Measurements from ENCODE around the gene KDM4D. TPM values are rescaled to one million over a fixed set of nuclear protein-coding genes. Genes with fewer than 3 reads are reported as not detected.

The KDM4D gene
- total and polyA plus RNA-seq, 2 experiments from 2014 or later = 0.65 to 0.94 TPM

DNA sequence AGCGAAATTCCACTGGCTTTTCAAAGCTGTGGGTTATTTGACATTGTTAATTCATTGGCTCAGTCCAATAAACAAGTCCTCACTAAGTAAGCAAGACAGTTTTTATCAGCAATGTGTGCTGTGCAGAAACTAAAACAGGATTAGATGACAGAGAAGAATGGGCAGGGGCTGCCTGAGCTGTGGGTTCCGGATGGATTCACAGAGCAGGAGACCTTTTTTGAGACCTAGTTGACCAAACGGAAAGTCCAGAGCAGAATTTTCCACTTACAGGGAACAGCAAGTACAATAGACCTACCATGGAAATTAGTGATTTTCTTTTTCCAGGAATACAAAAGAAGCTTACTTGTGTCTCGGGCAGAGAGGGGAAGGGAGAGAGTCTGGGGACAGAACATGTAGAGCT, 70.5 kb downstream of the KDM4D start:
- H3K36me3 Mint-ChIP-seq (ENCODE audit: low read depth) = no peaks in the 10 kb centered on the region

More for the DNA sequence above, 70.5 kb downstream of the KDM4D start:
- Histone ChIP-seq H2AFZ (no peak overlapping the region), H3K4me3 (no peak overlapping the region), H3K27me3 (ENCODE audit: insufficient read depth) (no peaks in the 10 kb centered on the region), H3K27ac (ENCODE audit: low read depth) (no peak overlapping the region), H3K79me2 (replicated peaks; ENCODE audit: insufficient read depth) (no peaks in the 10 kb centered on the region), H3K4me2 (no peak overlapping the region), H3K36me3 (ENCODE audit: insufficient read depth) (no peaks in the 10 kb centered on the region), H3F3A (replicated peaks; ENCODE audit: low read depth) (no peaks in the 10 kb centered on the region), H3K4me1 (ENCODE audit: insufficient read depth) (no peaks in the 10 kb centered on the region), H4K20me1 (replicated peaks; ENCODE audit: insufficient read depth) (no peaks in the 10 kb centered on the region), H3K9me2 (ENCODE audit: insufficient read depth) (0 out of 2 replicates have a peak, but pooled peaks cover 2% of the 10 kb centered on the region)
- Mint-ChIP-seq H3K4me1 (no peaks in the 10 kb centered on the region), H3K27me3 (ENCODE audit: insufficient read depth, low read depth, poor library complexity) (no peaks in the 10 kb centered on the region), H3K27ac (no peak overlapping the region), H3K9me3 (no peaks in the 10 kb centered on the region), H3K4me3 (no peak overlapping the region)
- no peak for TF ChIP-seq JUNB (IDR thresholded peaks at IDR 0.05; ENCODE audit: unreplicated experiment)
- TF ChIP-seq EZH2phosphoT487 (IDR thresholded peaks at IDR 0.05; ENCODE audit: unreplicated experiment) = no peak
- TF ChIP-seq REST (IDR thresholded peaks at IDR 0.05; ENCODE audit: unreplicated experiment) = no peak
- no peak for TF ChIP-seq CREB1 (CRISPR knock-in tag; IDR thresholded peaks at IDR 0.05; ENCODE audit: low read depth)
- no peak for TF ChIP-seq ZNF462 (CRISPR knock-in tag; IDR thresholded peaks at IDR 0.05)
- no peak for TF ChIP-seq ZNF114 (CRISPR knock-in tag; IDR thresholded peaks at IDR 0.05)
- no peak for TF ChIP-seq NANOG (IDR thresholded peaks at IDR 0.05; ENCODE audit: borderline replicate concordance)
- no peak for TF ChIP-seq POLR2AphosphoS5 (IDR thresholded peaks at IDR 0.05; ENCODE audit: low read depth)
- no peak for TF ChIP-seq CTCF (conservative IDR thresholded peaks at IDR 0.05; ENCODE audit: low read depth in 2 of 2)
- no peak for TF ChIP-seq EZH2 (IDR thresholded peaks at IDR 0.05; ENCODE audit: low read depth, unreplicated experiment)
- TF ChIP-seq STAT1 (IDR thresholded peaks at IDR 0.05; ENCODE audit: unreplicated experiment) = no peak
- no peak for TF ChIP-seq ZNF331 (CRISPR knock-in tag; IDR thresholded peaks at IDR 0.05; ENCODE audit: low read depth)
- no peak for ATAC-seq
- no peak for DNase-seq (ENCODE audit: low spot score)

All from GM23338 (cell line).